Ectodermal cell (in vitro differentiated cells): ENCODE data around the gene M6PR.
"Not testable (repeated sequence)": the region's sequence is repeated elsewhere in the genome, so short reads cannot be mapped to it uniquely, and the experiment has no call there.

ENCODE experiments used
- H3K27ac ChIP-seq: 2 replicates; pipeline ENCODE4 v1.7.0; 2013; ENCODE audit warnings: mild to moderate bottlenecking, low read depth, low read length; ENCODE audit not compliant: insufficient read depth, poor library complexity, severe bottlenecking
- H3K27me3 ChIP-seq: 2 replicates; pipeline ENCODE4 v1.7.0; 2013; ENCODE audit warnings: mild to moderate bottlenecking, low read length; ENCODE audit not compliant: insufficient read depth, control insufficient read depth, poor library complexity, severe bottlenecking
- H3K36me3 ChIP-seq: one replicate; pipeline ENCODE4 v1.7.0; 2013; ENCODE audit warnings: low read length; ENCODE audit not compliant: control insufficient read depth, insufficient read depth
- H3K4me1 ChIP-seq: one replicate; pipeline ENCODE4 v1.7.0; 2013; ENCODE audit warnings: low read length; ENCODE audit not compliant: control insufficient read depth, insufficient read depth
- H3K4me3 ChIP-seq: 2 replicates; pipeline ENCODE4 v1.7.0; 2013; ENCODE audit warnings: low read depth, low read length, control low read depth; ENCODE audit not compliant: insufficient read depth
- H3K9me3 ChIP-seq: 2 replicates; pipeline ENCODE4 v1.7.0; 2013; ENCODE audit warnings: mild to moderate bottlenecking, low read length, moderate library complexity; ENCODE audit not compliant: control insufficient read depth
- WGBS, 2 experiments: methylation state at CpG; one replicate each; pipeline ENCODE4 v1.1.7; 2013; ENCODE audit warnings: missing lambda C conversion rate in 2 of 2; 5-methylcytosine and 5-hydroxymethylcytosine counted together

The M6PR gene

DNA sequence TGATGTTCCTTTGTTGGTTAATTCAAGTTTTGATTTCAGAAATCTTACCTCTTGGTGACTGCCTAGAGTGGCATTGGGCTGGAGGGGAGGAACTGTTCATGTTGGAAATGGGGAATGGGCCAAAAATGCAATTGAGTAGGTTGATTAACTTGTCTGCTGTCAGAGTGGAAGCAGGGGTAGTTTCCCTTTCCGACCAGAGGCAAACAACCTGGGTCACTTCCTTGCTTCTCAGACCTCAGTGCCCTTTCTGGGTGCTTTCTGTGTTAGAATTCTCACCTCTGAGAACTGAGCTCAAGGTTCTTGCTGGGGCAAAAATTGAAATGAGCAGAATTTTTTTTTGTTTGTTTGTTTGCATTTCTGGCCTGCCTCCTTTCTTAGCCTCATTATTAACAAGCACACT lies 2.3 kb upstream of the M6PR start:
- H3K9me3 ChIP-seq, result no peaks in the 10 kb centered on the region
- no peaks in the 10 kb centered on the region for H3K27me3 ChIP-seq
- H3K27ac ChIP-seq, result no peak overlapping the region
- no peak overlapping the region for H3K4me3 ChIP-seq
- WGBS, 2 experiments, result 93 to 94% methylated on average over 1 of the region's 1 CpG
- H3K36me3 ChIP-seq, result peaks cover 7% of the 10 kb centered on the region
- peaks cover 3% of the 10 kb centered on the region for H3K4me1 ChIP-seq

DNA sequence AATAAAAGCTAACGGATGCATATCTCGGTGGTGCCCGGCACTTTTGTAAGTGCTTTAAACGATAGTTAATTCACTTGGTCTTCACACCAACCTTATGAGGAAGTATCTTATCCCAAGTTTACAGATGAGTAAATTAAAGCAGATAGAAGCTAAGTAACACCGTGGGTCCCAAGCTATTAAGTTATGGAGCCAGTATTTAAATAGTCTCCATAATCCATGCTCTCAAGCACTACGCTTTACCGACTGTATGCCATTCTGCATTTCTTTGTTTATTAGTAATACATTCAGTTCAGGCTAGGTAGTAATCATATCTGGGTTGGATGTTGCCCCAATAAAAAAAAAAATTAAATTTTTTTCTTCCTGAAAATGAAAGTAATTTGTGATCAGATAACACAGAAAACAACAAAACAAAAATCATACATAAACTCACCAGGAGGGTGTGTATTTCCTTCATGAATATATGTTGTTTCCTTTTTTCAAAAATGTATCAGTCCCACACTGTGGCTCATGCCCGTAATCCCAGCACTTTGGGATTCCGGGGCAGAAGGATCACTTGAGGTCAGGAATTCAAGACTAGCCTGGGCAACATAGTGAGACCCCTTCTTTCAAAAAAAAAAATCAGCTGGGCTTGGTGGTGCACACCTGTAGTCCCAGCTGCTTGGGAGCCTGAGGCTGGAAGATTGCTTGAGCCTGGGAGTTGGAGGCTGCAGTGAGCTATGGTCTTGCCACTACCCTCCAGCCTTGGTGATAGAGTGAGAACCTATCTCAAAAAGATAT lies 1.4 kb upstream of the M6PR start:
- H3K4me3 ChIP-seq, result peak overlapping the region; percentile 59
- no peak overlapping the region for H3K27ac ChIP-seq
- H3K4me1 ChIP-seq, result peaks cover 3% of the 10 kb centered on the region
- peaks cover 7% of the 10 kb centered on the region for H3K36me3 ChIP-seq
- no peaks in the 10 kb centered on the region for H3K27me3 ChIP-seq
- H3K9me3 ChIP-seq, result no peaks in the 10 kb centered on the region
- 86 to 90% methylated on average over 9 of the region's 9 CpGs for WGBS, 2 experiments

GRCh38 chr12:8950221-8950527 lies 729 bp upstream of the M6PR start:
- Histone ChIP-seq H3K4me1 (peaks cover 3% of the 10 kb centered on the region), H3K9me3 (no peaks in the 10 kb centered on the region), H3K27ac (peak overlapping the region; percentile 96), H3K36me3 (peaks cover 12% of the 10 kb centered on the region), H3K4me3 (peak overlapping the region; percentile 59), H3K27me3 (no peaks in the 10 kb centered on the region)
- 6 to 7% methylated on average over 7 of the region's 7 CpGs for WGBS, 2 experiments

- peaks cover 3% of the 10 kb centered on the region for H3K4me1 ChIP-seq
- H3K9me3 ChIP-seq, result no peaks in the 10 kb centered on the region
- H3K36me3 ChIP-seq, result peaks cover 25% of the 10 kb centered on the region
- H3K4me3 ChIP-seq, result peak overlapping the region; percentile 59
- peak overlapping the region; percentile 96 for H3K27ac ChIP-seq
- WGBS, 2 experiments, result 1% methylated on average over 15 of the region's 15 CpGs
- H3K27me3 ChIP-seq, result no peaks in the 10 kb centered on the region
Observed at GRCh38 chr12:8948701-8949341, 624 bp downstream of the M6PR start.

GRCh38 chr12:8947737-8948136 lies 1.7 kb downstream of the M6PR start:
- no peak overlapping the region for H3K27ac ChIP-seq
- no peaks in the 10 kb centered on the region for H3K27me3 ChIP-seq
- H3K4me1 ChIP-seq, result peaks cover 3% of the 10 kb centered on the region
- peaks cover 29% of the 10 kb centered on the region for H3K36me3 ChIP-seq
- no peak overlapping the region for H3K4me3 ChIP-seq
- H3K9me3 ChIP-seq, result no peaks in the 10 kb centered on the region

GRCh38 chr12:8946733-8947132 lies 2.7 kb downstream of the M6PR start:
- Histone ChIP-seq H3K36me3 (peaks cover 38% of the 10 kb centered on the region), H3K9me3 (no peaks in the 10 kb centered on the region), H3K27me3 (no peaks in the 10 kb centered on the region), H3K4me3 (no peak overlapping the region), H3K27ac (no peak overlapping the region), H3K4me1 (peaks cover 3% of the 10 kb centered on the region)
- WGBS, 2 experiments, result 97 to 100% methylated on average over 1 of the region's 1 CpG

- Histone ChIP-seq H3K27me3 (no peaks in the 10 kb centered on the region), H3K4me1 (peaks cover 3% of the 10 kb centered on the region), H3K4me3 (no peak overlapping the region), H3K27ac (no peak overlapping the region), H3K36me3 (peaks cover 40% of the 10 kb centered on the region), H3K9me3 (no peaks in the 10 kb centered on the region)
- 93 to 94% methylated on average over 8 to 10 of the region's 10 CpGs for WGBS, 2 experiments
Observed at GRCh38 chr12:8943565-8944186, 5.8 kb downstream of the M6PR start.

DNA sequence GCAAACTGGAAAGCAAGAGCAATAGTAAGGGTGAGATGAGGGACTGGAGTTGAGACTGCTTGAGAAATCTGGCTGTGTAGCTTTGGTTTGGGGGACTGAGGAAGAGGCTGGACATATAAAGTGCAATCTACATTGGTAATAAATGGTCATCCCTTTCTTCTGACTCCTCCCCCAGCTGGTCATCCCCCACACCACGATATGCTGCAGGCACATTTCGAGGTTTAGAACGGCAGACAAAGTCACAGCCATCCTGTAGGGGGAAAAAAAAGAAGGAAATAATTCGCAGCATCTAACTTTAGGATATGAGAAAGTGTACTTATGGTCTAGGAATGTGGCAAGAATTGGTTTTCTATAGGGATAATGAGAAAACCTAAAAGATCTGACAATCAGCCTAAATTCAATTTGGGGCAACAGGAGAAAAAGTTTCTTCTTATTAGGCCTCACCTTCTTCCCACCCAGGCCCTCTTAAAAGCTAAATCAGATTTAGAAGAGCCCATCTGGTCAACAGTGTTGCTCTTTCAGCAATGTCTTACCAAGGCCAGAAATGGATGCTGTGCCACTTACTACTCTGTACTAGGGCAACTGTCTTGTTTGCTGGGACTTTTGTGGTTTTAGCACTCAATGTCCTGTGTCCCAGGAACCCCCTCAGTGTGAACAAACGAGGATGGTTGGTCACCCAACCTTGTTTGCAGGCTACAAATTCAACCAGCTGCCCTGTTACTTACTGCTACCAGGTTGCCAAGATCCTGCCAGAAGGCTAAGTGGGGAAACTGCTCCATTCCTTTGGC lies 7.6 kb downstream of the M6PR start:
- H3K27me3 ChIP-seq, result no peaks in the 10 kb centered on the region
- H3K36me3 ChIP-seq, result peaks cover 45% of the 10 kb centered on the region
- no peaks in the 10 kb centered on the region for H3K4me1 ChIP-seq
- no peak overlapping the region for H3K27ac ChIP-seq
- H3K9me3 ChIP-seq, result no peaks in the 10 kb centered on the region
- 94 to 97% methylated on average over 4 to 5 of the region's 5 CpGs for WGBS, 2 experiments
- H3K4me3 ChIP-seq, result no peak overlapping the region

DNA sequence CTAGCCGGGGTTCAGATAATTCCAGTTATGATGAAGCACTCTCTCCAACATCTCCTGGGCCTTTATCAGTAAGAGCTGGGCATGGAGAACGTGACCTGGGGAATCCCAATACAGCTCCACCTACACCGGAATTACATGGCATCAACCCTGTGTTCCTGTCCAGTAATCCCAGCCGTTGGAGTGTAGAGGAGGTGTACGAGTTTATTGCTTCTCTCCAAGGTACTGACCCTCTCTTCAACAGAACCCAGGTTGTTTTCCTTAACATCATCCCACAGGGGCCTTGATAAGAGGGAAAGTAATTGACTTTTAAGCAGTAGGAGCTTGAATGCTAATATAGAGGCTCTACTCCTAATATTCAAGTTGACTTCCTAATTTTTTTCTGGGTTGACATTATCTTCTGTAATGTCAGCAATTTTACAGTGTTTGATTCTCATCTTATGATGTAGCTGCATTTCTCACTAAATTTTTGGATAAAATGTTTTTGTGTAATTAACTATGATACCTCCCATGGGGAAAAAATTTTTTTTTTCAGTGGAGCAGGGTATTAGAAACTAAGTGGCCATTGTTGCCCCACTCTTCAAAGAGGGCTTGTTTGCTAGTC lies 11.5 kb downstream of the M6PR start:
- not testable (repeated sequence) for H3K4me3 ChIP-seq, H3K27me3 ChIP-seq, H3K9me3 ChIP-seq, H3K27ac ChIP-seq, H3K4me1 ChIP-seq
- H3K36me3 ChIP-seq, result peaks cover 19% of the 10 kb centered on the region
- WGBS, 2 experiments, result no CpG with 5 or more reads among the region's 5 CpGs

- peaks cover 7% of the 10 kb centered on the region for H3K36me3 ChIP-seq
- no peaks in the 10 kb centered on the region for H3K9me3 ChIP-seq
- H3K27me3 ChIP-seq, result no peaks in the 10 kb centered on the region
- no peaks in the 10 kb centered on the region for H3K4me1 ChIP-seq
- WGBS, 2 experiments, result 94 to 96% methylated on average over 7 of the region's 7 CpGs
- no peak overlapping the region for H3K4me3 ChIP-seq
- no peak overlapping the region for H3K27ac ChIP-seq
Observed at GRCh38 chr12:8936735-8937134, 12.7 kb downstream of the M6PR start.
